CD8-positive, alpha-beta memory T cell (primary cell): ENCODE measurements around the gene PIP5K1C. TPM values are rescaled to one million over a fixed set of nuclear protein-coding genes. Genes with fewer than 3 reads are reported as not detected.
"Not testable (repeated sequence)": the region's sequence is repeated elsewhere in the genome, so short reads cannot be mapped to it uniquely, and the experiment has no call there.

Experiments
- CTCF ChIA-PET: fragments of 350-600 bp; sonication (Branson Sonifier 250); formaldehyde crosslinking; loops from one replicate; lab custom pipeline; 2021; ENCODE audit warnings: antibody characterized with exemption; lab: Charles Lee
- POLR2A ChIA-PET: fragments of 350-600 bp; sonication (Branson Sonifier 250); formaldehyde crosslinking; loops from one replicate; lab custom pipeline; 2021; ENCODE audit warnings: antibody characterized with exemption; lab: Charles Lee
- DNase-seq, 5 donors: peaks; one replicate each; pipeline versions ENCODE4 v3.0.0 to v3.0.0-alpha.2; 2020 to 2022; ENCODE audit warnings: mixed read lengths in 1 of 5
- H3K27ac ChIP-seq: one replicate; pipeline ENCODE4 v1.7.0; 2013; ENCODE audit warnings: low read depth, mild to moderate bottlenecking, low read length, moderate library complexity
- H3K27me3 ChIP-seq: 2 replicates; pipeline ENCODE4 v1.7.0; 2013; ENCODE audit warnings: low read length, mild to moderate bottlenecking; ENCODE audit not compliant: insufficient read depth, poor library complexity, severe bottlenecking
- H3K36me3 ChIP-seq: 2 replicates; pipeline ENCODE4 v1.7.0; 2013; ENCODE audit warnings: mild to moderate bottlenecking, low read length, moderate library complexity; ENCODE audit not compliant: insufficient read depth
- H3K4me1 ChIP-seq: 2 replicates; pipeline ENCODE4 v1.7.0; 2013; ENCODE audit warnings: mild to moderate bottlenecking, low read length, moderate library complexity; ENCODE audit not compliant: insufficient read depth
- H3K4me3 ChIP-seq: 2 replicates; pipeline ENCODE4 v1.7.0; 2013; ENCODE audit warnings: mild to moderate bottlenecking, low read length
- H3K9me3 ChIP-seq: 2 replicates; pipeline ENCODE4 v1.7.0; 2013; ENCODE audit warnings: mild to moderate bottlenecking, low read length
- H3K27ac Mint-ChIP-seq, 8 donors: one replicate each; pipeline ENCODE4 v1.8.0; 2020 to 2021; ENCODE audit warnings: mixed read lengths in 8 of 8, mild to moderate bottlenecking in 6 of 8, inconsistent platforms in 3 of 8, moderate library complexity in 3 of 8
- H3K27me3 Mint-ChIP-seq, 2 donors: one replicate each; pipeline ENCODE4 v1.8.0; 2020 to 2021; ENCODE audit warnings: mixed read lengths in 2 of 2, mild to moderate bottlenecking in 1 of 2, moderate library complexity in 1 of 2
- H3K36me3 Mint-ChIP-seq, 3 donors: one replicate each; pipeline ENCODE4 v1.8.0; 2020 to 2021; ENCODE audit warnings: mixed read lengths in 3 of 3, inconsistent platforms in 1 of 3, mild to moderate bottlenecking in 1 of 3
- H3K4me1 Mint-ChIP-seq, 3 donors: one replicate each; pipeline ENCODE4 v1.8.0; 2020 to 2021; ENCODE audit warnings: mixed read lengths in 3 of 3, inconsistent platforms in 1 of 3, mild to moderate bottlenecking in 1 of 3
- H3K4me3 Mint-ChIP-seq, 7 donors: one replicate each; pipeline ENCODE4 v1.8.0; 2020 to 2021; ENCODE audit warnings: mixed read lengths in 7 of 7, mild to moderate bottlenecking in 6 of 7, moderate library complexity in 4 of 7, inconsistent platforms in 2 of 7
- H3K9me3 Mint-ChIP-seq, 5 donors: one replicate each; pipeline ENCODE4 v1.8.0; 2020 to 2022; ENCODE audit warnings: mixed read lengths in 5 of 5, mild to moderate bottlenecking in 3 of 5, moderate library complexity in 2 of 5, inconsistent platforms in 1 of 5
- polyA plus RNA-seq: library from polyadenylated mRNA; unstranded; fragments of 300-500 nt; fragmentation: Illumina TruSeq; gene quantifications from one replicate; pipeline ENCODE4 v1.2.3, GENCODE V29; 2021
- total RNA-seq, 2 experiments: library from RNA; stranded (reverse); gene quantifications; one replicate each; pipeline ENCODE4 v1.2.3, GENCODE V29; 2021

PIP5K1C gene
- total and polyA plus RNA-seq, 3 experiments from 2014 or later = 16.0 to 27.6 (median 26.9) TPM

DNA sequence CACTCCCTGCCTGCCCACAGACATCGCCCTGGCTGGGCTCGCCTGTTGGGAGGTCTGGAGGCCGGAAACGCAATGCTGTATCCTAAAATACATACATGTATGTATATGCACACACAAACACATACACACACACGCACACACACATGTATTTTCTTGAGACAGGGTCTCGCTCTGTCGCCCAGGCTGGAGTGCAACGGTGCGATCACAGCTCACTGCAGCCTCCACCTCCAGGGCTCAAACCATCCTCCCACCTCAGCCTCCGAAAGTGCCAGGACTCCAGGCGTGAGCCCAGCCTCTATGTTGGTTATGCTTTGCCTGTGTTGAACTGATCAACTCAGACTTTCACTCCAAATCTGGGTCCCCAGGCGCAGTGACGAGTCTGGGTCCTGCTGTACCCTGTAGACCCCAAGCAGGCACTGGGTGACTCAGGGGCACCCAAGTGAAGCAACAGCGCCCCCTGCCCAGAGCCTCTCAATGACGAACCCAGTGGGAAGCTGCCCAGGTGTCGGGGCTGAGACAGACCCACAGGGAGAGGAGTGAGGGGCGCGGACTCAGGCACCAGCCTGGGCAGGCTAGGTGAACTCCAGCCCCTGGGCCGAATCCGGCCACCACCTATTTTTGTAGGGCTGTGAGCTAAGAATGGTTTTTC, 46.3 kb downstream of the PIP5K1C start:
- H3K9me3 ChIP-seq = no peaks in the 10 kb centered on the region
- H3K9me3 Mint-ChIP-seq = no peaks in the 10 kb centered on the region
- POLR2A ChIA-PET = interaction anchor here (0.6 kb wide), 1 partner anchor 277 kb away, joined by 3 read pairs; no protein-coding TSS in a partner anchor
- no peak for DNase-seq
- H3K36me3 Mint-ChIP-seq = peaks cover 0 to 46% (median 5%) of the 10 kb centered on the region in 3 donors
- no peaks in the 10 kb centered on the region for H3K27me3 Mint-ChIP-seq
- H3K4me3 Mint-ChIP-seq = no peak overlapping the region
- no peaks in the 10 kb centered on the region for H3K27me3 ChIP-seq
- H3K36me3 ChIP-seq = no peaks in the 10 kb centered on the region
- CTCF ChIA-PET = interaction anchor here (1.4 kb wide), 1 partner anchor 18 kb away, joined by 3 read pairs; no protein-coding TSS in a partner anchor
- H3K4me3 ChIP-seq = no peak overlapping the region
- no peaks in the 10 kb centered on the region for H3K4me1 Mint-ChIP-seq
- H3K4me1 ChIP-seq = no peaks in the 10 kb centered on the region
- H3K27ac Mint-ChIP-seq = no peak overlapping the region
- H3K27ac ChIP-seq = no peak overlapping the region

DNA sequence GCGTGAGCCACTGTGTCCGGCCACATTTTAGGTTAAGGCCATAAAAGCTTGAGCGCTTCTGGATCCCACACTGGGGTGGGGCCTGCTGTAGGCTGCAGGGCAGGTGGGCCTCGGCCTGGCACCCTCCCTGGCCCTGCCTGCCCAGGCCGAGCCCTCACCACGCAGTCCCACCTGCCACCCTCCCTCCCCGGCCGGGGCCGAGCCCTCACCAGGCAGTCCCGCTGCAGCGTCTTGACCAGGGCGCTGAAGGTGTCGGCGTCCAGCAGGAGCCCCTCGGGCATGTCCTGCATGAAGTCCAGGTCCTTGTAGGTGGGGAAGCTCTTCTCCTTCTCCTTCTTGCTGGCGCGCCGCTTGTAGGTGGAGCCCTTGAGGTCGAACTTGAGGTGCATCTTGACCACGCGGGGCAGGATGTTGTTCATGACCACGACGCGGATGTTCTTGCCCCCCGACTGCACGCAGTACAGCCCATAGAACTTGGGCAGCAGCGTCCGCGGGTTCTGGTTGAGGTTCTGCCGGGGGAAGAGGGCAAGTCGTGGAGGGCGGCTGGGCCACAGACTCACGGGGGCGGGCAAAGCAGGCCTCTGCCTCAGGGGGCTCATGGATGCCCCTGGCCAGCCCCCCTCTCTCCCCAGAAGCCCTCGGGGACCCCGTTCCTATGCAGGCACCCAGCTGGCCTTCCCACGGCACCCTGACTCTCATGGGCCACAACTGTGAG, 47.0 kb downstream of the PIP5K1C start:
- H3K4me1 Mint-ChIP-seq = no peaks in the 10 kb centered on the region
- ChIA-PET CTCF (interaction anchor here (0.7 to 0.9 kb wide), 2 partner anchors 9 to 109 kb away, joined by 3 to 4 read pairs; no protein-coding TSS in a partner anchor), POLR2A (no interaction called here)
- Histone ChIP-seq H3K4me1 (no peaks in the 10 kb centered on the region), H3K27ac (no peak overlapping the region), H3K9me3 (no peaks in the 10 kb centered on the region), H3K36me3 (no peaks in the 10 kb centered on the region), H3K4me3 (no peak overlapping the region), H3K27me3 (no peaks in the 10 kb centered on the region)
- H3K36me3 Mint-ChIP-seq = peaks cover 0 to 43% (median 5%) of the 10 kb centered on the region in 3 donors
- H3K9me3 Mint-ChIP-seq = no peaks in the 10 kb centered on the region
- DNase-seq = no peak
- no peak overlapping the region for H3K4me3 Mint-ChIP-seq
- no peak overlapping the region for H3K27ac Mint-ChIP-seq
- no peaks in the 10 kb centered on the region for H3K27me3 Mint-ChIP-seq

DNA sequence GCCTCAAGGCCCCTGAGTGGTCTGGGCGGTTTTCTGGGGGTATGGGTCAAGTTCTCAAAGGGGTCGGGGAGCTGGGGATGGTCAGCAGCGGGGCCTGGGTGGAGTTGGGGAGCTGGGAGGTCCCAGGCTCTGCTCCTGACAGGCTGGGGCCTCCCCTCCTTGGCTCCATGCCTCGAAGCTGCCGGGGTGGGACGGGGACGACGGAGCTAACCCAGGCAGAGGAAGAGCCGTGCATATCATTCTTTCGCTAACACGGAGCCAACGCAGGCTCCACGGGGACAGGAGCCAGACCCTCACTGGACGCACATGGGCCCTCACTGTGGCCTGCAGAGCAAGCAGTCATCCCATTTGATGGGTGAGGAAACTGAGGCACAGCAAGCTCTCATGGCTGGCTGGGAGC, 47.8 kb downstream of the PIP5K1C start:
- H3K27me3 Mint-ChIP-seq = no peaks in the 10 kb centered on the region
- CTCF ChIA-PET = interaction anchor here (0.9 kb wide), 1 partner anchor 108 kb away, joined by 3 read pairs; no protein-coding TSS in a partner anchor
- H3K27ac ChIP-seq = no peak overlapping the region
- H3K4me3 Mint-ChIP-seq = no peak overlapping the region
- peak overlapping the region in 1 of 8 donors; percentile 81 for H3K27ac Mint-ChIP-seq
- H3K4me1 ChIP-seq = no peaks in the 10 kb centered on the region
- no peaks in the 10 kb centered on the region for H3K36me3 ChIP-seq
- no peak for DNase-seq
- H3K4me1 Mint-ChIP-seq = no peaks in the 10 kb centered on the region
- no peaks in the 10 kb centered on the region for H3K27me3 ChIP-seq
- POLR2A ChIA-PET = no interaction called here
- H3K9me3 ChIP-seq = no peaks in the 10 kb centered on the region
- H3K36me3 Mint-ChIP-seq = peaks cover 0 to 38% (median 4%) of the 10 kb centered on the region in 3 donors
- no peaks in the 10 kb centered on the region for H3K9me3 Mint-ChIP-seq
- no peak overlapping the region for H3K4me3 ChIP-seq

- Mint-ChIP-seq H3K27me3 (no peaks in the 10 kb centered on the region), H3K36me3 (peaks cover 0 to 31% (median 0%) of the 10 kb centered on the region in 3 donors), H3K4me3 (no peak overlapping the region), H3K9me3 (no peaks in the 10 kb centered on the region), H3K4me1 (no peaks in the 10 kb centered on the region), H3K27ac (peak overlapping the region in 1 of 8 donors; percentile 50)
- Histone ChIP-seq H3K36me3 (no peaks in the 10 kb centered on the region), H3K27ac (no peak overlapping the region), H3K4me1 (no peaks in the 10 kb centered on the region), H3K4me3 (no peak overlapping the region), H3K27me3 (no peaks in the 10 kb centered on the region), H3K9me3 (no peaks in the 10 kb centered on the region)
- ChIA-PET POLR2A (no interaction called here), CTCF (no interaction called here)
- DNase-seq = no peak
Observed at GRCh38 chr19:3651684-3652083, 48.6 kb downstream of the PIP5K1C start.

GRCh38 chr19:3649888-3650287, 50.4 kb downstream of the PIP5K1C start:
- no peaks in the 10 kb centered on the region for H3K27me3 Mint-ChIP-seq

DNA sequence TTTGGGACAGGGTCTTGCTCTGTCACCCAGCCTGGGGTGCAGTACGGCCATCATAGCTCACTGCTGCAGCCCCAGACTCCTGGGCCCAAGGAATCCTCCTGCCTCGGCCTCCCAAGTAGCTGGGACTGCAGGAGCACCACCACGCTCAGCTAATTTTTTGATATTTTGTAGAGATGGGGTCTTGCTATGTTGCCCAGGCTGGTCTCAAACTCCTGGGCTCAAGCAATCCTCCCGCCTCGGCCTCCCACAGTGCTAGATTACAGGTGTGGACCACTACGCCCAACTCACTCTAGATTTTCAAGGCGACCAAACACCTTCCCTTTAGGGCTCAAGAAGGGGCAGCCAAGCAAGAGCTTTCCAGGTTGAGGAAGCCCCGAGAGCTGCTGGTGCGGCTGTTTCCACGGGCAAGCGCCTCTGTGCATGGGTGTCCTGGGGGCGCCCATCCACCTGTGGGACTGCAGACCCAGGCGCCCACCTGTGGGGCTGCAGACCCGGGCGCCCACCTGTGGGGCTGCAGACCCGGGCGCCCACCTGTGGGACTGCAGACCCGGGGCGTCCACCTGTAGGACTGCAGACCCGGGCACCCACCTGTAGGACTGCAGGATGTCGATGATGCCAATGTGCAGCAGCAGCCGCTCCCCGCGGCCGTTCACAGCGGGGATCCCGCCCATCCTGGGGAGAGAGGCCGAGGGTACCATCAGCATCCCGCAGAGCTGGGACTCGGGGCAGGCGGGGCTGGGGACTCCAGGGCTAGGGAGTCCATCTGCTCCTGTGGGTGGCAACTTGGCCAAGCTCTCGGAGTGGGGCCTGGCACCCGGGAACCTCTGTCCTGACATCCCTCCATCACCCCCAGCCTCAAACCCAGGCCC, 52.0 kb downstream of the PIP5K1C start:
- POLR2A ChIA-PET = no interaction called here
- Mint-ChIP-seq H3K27me3 (no peaks in the 10 kb centered on the region), H3K4me3 (no peak overlapping the region)

More at GRCh38 chr19:3649888-3650287, 50.4 kb downstream of the PIP5K1C start:
- no peaks in the 10 kb centered on the region for H3K4me1 ChIP-seq
- no peak overlapping the region for H3K4me3 Mint-ChIP-seq
- ChIA-PET CTCF (no interaction called here), POLR2A (no interaction called here)
- no peaks in the 10 kb centered on the region for H3K4me1 Mint-ChIP-seq
- H3K36me3 Mint-ChIP-seq = peaks cover 0 to 31% (median 0%) of the 10 kb centered on the region in 3 donors
- H3K27me3 ChIP-seq = no peaks in the 10 kb centered on the region
- no peak overlapping the region for H3K27ac Mint-ChIP-seq
- H3K4me3 ChIP-seq = no peak overlapping the region
- no peaks in the 10 kb centered on the region for H3K9me3 Mint-ChIP-seq
- no peak overlapping the region for H3K27ac ChIP-seq
- H3K36me3 ChIP-seq = no peaks in the 10 kb centered on the region
- DNase-seq = no peak
- no peaks in the 10 kb centered on the region for H3K9me3 ChIP-seq

GRCh38 chr19:3647102-3647501, 53.2 kb downstream of the PIP5K1C start:
- H3K27ac Mint-ChIP-seq, H3K27me3 Mint-ChIP-seq, H3K4me1 Mint-ChIP-seq, CTCF ChIA-PET, H3K27me3 ChIP-seq, H3K9me3 Mint-ChIP-seq, H3K4me3 Mint-ChIP-seq, H3K9me3 ChIP-seq, DNase-seq, H3K36me3 ChIP-seq, POLR2A ChIA-PET, H3K4me3 ChIP-seq, H3K4me1 ChIP-seq, H3K27ac ChIP-seq: not testable (repeated sequence)
- peaks cover 0 to 37% (median 2%) of the 10 kb centered on the region in 3 donors for H3K36me3 Mint-ChIP-seq

More for the DNA sequence above, 52.0 kb downstream of the PIP5K1C start:
- CTCF ChIA-PET = no interaction called here
- peaks cover 0 to 33% (median 0%) of the 10 kb centered on the region in 3 donors for H3K36me3 Mint-ChIP-seq
- Histone ChIP-seq H3K27ac (no peak overlapping the region), H3K4me1 (no peaks in the 10 kb centered on the region), H3K4me3 (no peak overlapping the region), H3K36me3 (no peaks in the 10 kb centered on the region), H3K27me3 (no peaks in the 10 kb centered on the region), H3K9me3 (no peaks in the 10 kb centered on the region)
- no peak overlapping the region for H3K27ac Mint-ChIP-seq
- H3K9me3 Mint-ChIP-seq = no peaks in the 10 kb centered on the region
- no peak for DNase-seq
- H3K4me1 Mint-ChIP-seq = no peaks in the 10 kb centered on the region
